Stomach (tissue), 19 donors: ENCODE results near the gene OR9K2. TPM values are rescaled to one million over a fixed set of nuclear protein-coding genes. Genes with fewer than 3 reads are reported as not detected.

ENCODE experiments used
- DNase-seq, 2 donors: peaks; one replicate each; pipeline versions ENCODE4 v3.0.0 to v3.0.0-alpha.2; 2013 to 2019
- H3K27ac ChIP-seq, 5 donors: fragments of 200-600 bp in 4 of 5; sonication (generic) in 4 of 5; one replicate each; pipeline ENCODE4 v1.5.1; 2013 to 2019; ENCODE audit warnings: mild to moderate bottlenecking in 1 of 5, moderate library complexity in 1 of 5
- H3K27me3 ChIP-seq, 3 donors: fragments of 200-600 bp; sonication (generic); one replicate each; pipeline ENCODE4 v1.5.1; 2017 to 2019; ENCODE audit warnings: mixed run types in 1 of 3
- H3K36me3 ChIP-seq, 4 donors: fragments of 200-600 bp; sonication (generic); 1 replicate in 3 of 4; 2 replicates in 1 of 4; pipeline ENCODE4 v1.5.1; 2016 to 2019
- H3K4me1 ChIP-seq, 4 donors: fragments of 200-600 bp; sonication (generic); one replicate each; pipeline ENCODE4 v1.5.1; 2016 to 2019
- H3K4me3 ChIP-seq, 4 donors: fragments of 200-600 bp; sonication (generic) in 3 of 4; one replicate each; pipeline ENCODE4 v1.5.1; 2016 to 2019; ENCODE audit warnings: mild to moderate bottlenecking in 1 of 4
- H3K9me3 ChIP-seq, 4 donors: fragments of 200-600 bp; sonication (generic); one replicate each; pipeline ENCODE4 v1.5.1; 2016 to 2019
- EP300 ChIP-seq: sonication (generic); formaldehyde crosslinking; IDR thresholded peaks from one replicate; pipeline ENCODE4 v1.6.1; 2017; ENCODE audit warnings: antibody characterized with exemption
- POLR2A ChIP-seq, 4 donors: fragments of 450-650 bp; IDR thresholded peaks; one replicate each; pipeline ENCODE4 v1.6.1; 2016; ENCODE audit warnings: antibody characterized with exemption in 4 of 4, control low read depth in 2 of 4, mild to moderate bottlenecking in 1 of 4, moderate library complexity in 1 of 4
- POLR2AphosphoS5 ChIP-seq, 3 donors: sonication (generic); formaldehyde crosslinking; IDR thresholded peaks; one replicate each; pipeline ENCODE4 v1.6.1; 2016; ENCODE audit warnings: antibody characterized with exemption in 3 of 3
- WGBS, 5 donors: extraction: QIAGEN DNeasy Blood & Tissue Kit in 3 of 5; methylation state at CpG; one replicate each; pipeline versions ENCODE4 v1.1.5 to v1.1.7; 2013 to 2018; 5-methylcytosine and 5-hydroxymethylcytosine counted together
- intact Hi-C: fragments of 100-400 bp; cut with DNase I; formaldehyde crosslinking; loops from one replicate; pipeline ENCODE4 v1.15.1; 2023; ENCODE audit warnings: low total_unique reads
- long read RNA-seq, 10 donors: transcript quantifications; one replicate each; lab custom pipeline, GENCODE V29; 2026
- polyA plus RNA-seq, 3 donors: library from polyadenylated mRNA; stranded (reverse); fragments of 200-250 nt; gene quantifications; one replicate each; pipeline ENCODE4 v1.2.3, GENCODE V29; 2013
- total RNA-seq, 5 donors: library from RNA; depleted of rRNA; stranded (reverse); fragments of >200 nt; gene quantifications; one replicate each; pipeline versions ENCODE4 v1.1.0 to v1.2.3, GENCODE V29; 2014 to 2016
- TF ChIP-seq, protein P1 (sequence below), 7 experiments: fragments of 450-650 bp in 4 of 7; fragments of 200-600 bp in 3 of 7; sonication (generic) in 3 of 7; IDR thresholded peaks; one replicate each; pipeline ENCODE4 v1.5.1; 2016 to 2019; ENCODE audit warnings: antibody characterized with exemption in 7 of 7, control low read depth in 2 of 7, mild to moderate bottlenecking in 1 of 7
- donor health status: healthy with polysubstance abuse.
- donor health status: Bipolar disorder and iron deficiency.
- donor health status: healthy.

The OR9K2 gene, protein sequence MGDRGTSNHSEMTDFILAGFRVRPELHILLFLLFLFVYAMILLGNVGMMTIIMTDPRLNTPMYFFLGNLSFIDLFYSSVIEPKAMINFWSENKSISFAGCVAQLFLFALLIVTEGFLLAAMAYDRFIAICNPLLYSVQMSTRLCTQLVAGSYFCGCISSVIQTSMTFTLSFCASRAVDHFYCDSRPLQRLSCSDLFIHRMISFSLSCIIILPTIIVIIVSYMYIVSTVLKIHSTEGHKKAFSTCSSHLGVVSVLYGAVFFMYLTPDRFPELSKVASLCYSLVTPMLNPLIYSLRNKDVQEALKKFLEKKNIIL
- not detected for total RNA-seq
- polyA plus RNA-seq = not detected
- long read RNA-seq, donor 1 = 0 reads
- long read RNA-seq, donor 2 = 0 reads
- long read RNA-seq, donor 3 = 0 reads
- long read RNA-seq, donor 4 = 0 reads
- long read RNA-seq, donor 5 = 0 reads
- long read RNA-seq, donor 6 = 0 reads
- long read RNA-seq, donor 7 = 0 reads
- long read RNA-seq, donor 8 = 0 reads
- long read RNA-seq, donor 9 = 0 reads
- long read RNA-seq, donor 10 = 0 reads

DNA sequence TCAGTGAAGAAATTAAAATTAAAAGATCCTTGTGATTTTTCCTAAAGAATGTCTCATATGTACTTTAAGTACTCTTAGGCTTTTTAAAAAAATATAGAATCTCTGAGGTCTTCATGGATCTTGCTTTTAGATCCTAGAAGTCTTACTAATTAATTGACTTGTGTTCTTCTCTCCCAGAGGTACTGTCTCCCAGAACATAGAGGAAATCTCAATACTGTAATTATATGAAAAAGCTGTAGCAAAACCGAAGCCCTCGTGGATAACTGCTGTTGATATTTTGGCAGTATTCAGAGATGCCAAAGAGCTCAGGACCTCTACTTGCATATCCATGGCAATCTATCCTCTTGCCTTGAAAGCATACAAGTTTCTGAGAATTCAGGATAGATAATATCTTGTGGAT, at the start of gene OR9K2:
Gene OR9K2, plus strand, starts transcription at position 301 of the 400 bp plus-strand sequence. CDS start 3,429 bp downstream, outside the sequence.
- WGBS, 5 donors = 81 to 90% (median 86%) methylated on average over 2 of the region's 2 CpGs
- peaks cover 0 to 9% (median 3%) of the 10 kb centered on the region in 4 donors for H3K9me3 ChIP-seq
- intact Hi-C loops = no loop called here
- H3K27me3 ChIP-seq = no peaks in the 10 kb centered on the region
- no peaks in the 10 kb centered on the region for H3K4me1 ChIP-seq
- H3K27ac ChIP-seq = no peak within 1 kb of the TSS
- no peak within 1 kb of the TSS for H3K4me3 ChIP-seq
- no peak for DNase-seq
- no peaks in the 10 kb centered on the region for H3K36me3 ChIP-seq
- no peak for TF ChIP-seq EP300
- no peak for TF ChIP-seq POLR2AphosphoS5 (IDR thresholded peaks at IDR 0.05)
- TF ChIP-seq POLR2A (IDR thresholded peaks at IDR 0.05) = no peak
- TF ChIP-seq, protein P1, sequence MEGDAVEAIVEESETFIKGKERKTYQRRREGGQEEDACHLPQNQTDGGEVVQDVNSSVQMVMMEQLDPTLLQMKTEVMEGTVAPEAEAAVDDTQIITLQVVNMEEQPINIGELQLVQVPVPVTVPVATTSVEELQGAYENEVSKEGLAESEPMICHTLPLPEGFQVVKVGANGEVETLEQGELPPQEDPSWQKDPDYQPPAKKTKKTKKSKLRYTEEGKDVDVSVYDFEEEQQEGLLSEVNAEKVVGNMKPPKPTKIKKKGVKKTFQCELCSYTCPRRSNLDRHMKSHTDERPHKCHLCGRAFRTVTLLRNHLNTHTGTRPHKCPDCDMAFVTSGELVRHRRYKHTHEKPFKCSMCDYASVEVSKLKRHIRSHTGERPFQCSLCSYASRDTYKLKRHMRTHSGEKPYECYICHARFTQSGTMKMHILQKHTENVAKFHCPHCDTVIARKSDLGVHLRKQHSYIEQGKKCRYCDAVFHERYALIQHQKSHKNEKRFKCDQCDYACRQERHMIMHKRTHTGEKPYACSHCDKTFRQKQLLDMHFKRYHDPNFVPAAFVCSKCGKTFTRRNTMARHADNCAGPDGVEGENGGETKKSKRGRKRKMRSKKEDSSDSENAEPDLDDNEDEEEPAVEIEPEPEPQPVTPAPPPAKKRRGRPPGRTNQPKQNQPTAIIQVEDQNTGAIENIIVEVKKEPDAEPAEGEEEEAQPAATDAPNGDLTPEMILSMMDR (IDR thresholded peaks at IDR 0.05) = no peak

DNA sequence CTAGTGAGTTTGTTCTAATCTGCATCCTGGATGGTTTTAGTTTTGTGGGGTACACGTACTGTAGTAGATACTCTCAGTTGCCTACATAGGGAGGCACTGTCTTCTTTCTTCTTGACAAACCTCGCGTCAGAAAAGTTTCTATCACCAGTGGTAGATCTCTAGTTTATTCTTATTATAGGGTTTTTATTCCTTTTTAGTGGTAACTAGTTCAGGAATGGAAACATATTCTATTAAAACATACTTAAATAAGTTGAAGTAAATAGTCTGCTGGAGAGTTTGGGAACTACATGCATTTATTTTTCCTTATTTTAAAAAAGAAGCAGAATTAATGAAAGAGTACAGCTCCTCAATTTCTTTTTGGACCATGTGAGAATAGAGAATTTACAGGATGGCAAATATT, 33.6 kb upstream of the OR9K2 start:
- Histone ChIP-seq H3K4me1 (no peaks in the 10 kb centered on the region), H3K27ac (no peak overlapping the region), H3K27me3 (no peaks in the 10 kb centered on the region), H3K4me3 (no peak overlapping the region), H3K9me3 (no peaks in the 10 kb centered on the region), H3K36me3 (no peaks in the 10 kb centered on the region)
- TF ChIP-seq POLR2A (IDR thresholded peaks at IDR 0.05) = no peak
- TF ChIP-seq, protein P1 (IDR thresholded peaks at IDR 0.05) = peak in 1 of 7 experiments; percentile 19
- 84 to 89% (median 85%) methylated on average over 3 of the region's 3 CpGs for WGBS, 5 donors
- intact Hi-C loops = no loop called here
- DNase-seq = no peak

- 78 to 94% (median 82%) methylated on average over 4 of the region's 4 CpGs for WGBS, 5 donors
- intact Hi-C loops = no loop called here
- Histone ChIP-seq H3K27ac (no peak overlapping the region), H3K36me3 (no peaks in the 10 kb centered on the region), H3K4me3 (no peak overlapping the region), H3K9me3 (no peaks in the 10 kb centered on the region), H3K4me1 (no peaks in the 10 kb centered on the region), H3K27me3 (no peaks in the 10 kb centered on the region)
- no peak for DNase-seq
- no peak for TF ChIP-seq POLR2AphosphoS5 (IDR thresholded peaks at IDR 0.05)
- TF ChIP-seq, protein P1 (IDR thresholded peaks at IDR 0.05) = no peak
These were observed 13.8 kb upstream of the OR9K2 start for GRCh38 chr12:55112378-55112875.

GRCh38 chr12:55116152-55116551, 10.1 kb upstream of the OR9K2 start:
- no peaks in the 10 kb centered on the region for H3K27me3 ChIP-seq
- no peaks in the 10 kb centered on the region for H3K4me1 ChIP-seq
- H3K36me3 ChIP-seq = no peaks in the 10 kb centered on the region
- H3K4me3 ChIP-seq = no peak overlapping the region
- TF ChIP-seq EP300 (no peak), POLR2AphosphoS5 (IDR thresholded peaks at IDR 0.05) (no peak), POLR2A (IDR thresholded peaks at IDR 0.05) (no peak)
- TF ChIP-seq, protein P1 (IDR thresholded peaks at IDR 0.05) = no peak
- WGBS, 5 donors = 82 to 87% (median 83%) methylated on average over 1 of the region's 1 CpG
- no peak overlapping the region for H3K27ac ChIP-seq
- intact Hi-C loops = no loop called here
- no peaks in the 10 kb centered on the region for H3K9me3 ChIP-seq
- no peak for DNase-seq
